K562 (cell line): ENCODE measurements around the gene NUP210. TPM values are rescaled to one million over a fixed set of nuclear protein-coding genes. Genes with fewer than 3 reads are reported as not detected.
A peak's percentile ranks its signal among the peaks of the same experiment; 100 is the strongest.

ENCODE experiments used
- ATAC-seq: fragments of 200-7000 bp; cut with Tn5 transposase; 3 replicates; pipeline ENCODE4 v1.9.1; 2020; ENCODE audit warnings: moderate library complexity
- BruUV-seq: library from RNA; stranded (reverse); fragments of 400-500 nt; replicated peaks from 2 replicates; lab custom pipeline; 2021; lab: Mats Ljungman, UMichigan
- CTCF ChIA-PET: fragments of 300-600 bp; formaldehyde crosslinking; extraction: SDS; loops from one replicate; lab custom pipeline; 2021; ENCODE audit warnings: low intra/inter-chr PET ratio; lab: Yijun Ruan, JAX
- POLR2A ChIA-PET: fragments of 300-600, 350-650 bp; sonication (Branson Sonifier 250); formaldehyde crosslinking; extraction: SDS; loops from one replicate; lab custom pipeline; 2021; ENCODE audit warnings: antibody characterized with exemption, inconsistent platforms; lab: Yijun Ruan, JAX
- DNase-seq, 4 experiments: peaks; one replicate each; pipeline versions ENCODE4 v3.0.0 to v3.0.0-alpha.2; 2011 to 2018; ENCODE audit warnings: low spot score in 3 of 4, mixed read lengths in 3 of 4; ENCODE audit errors: extremely low read depth in 1 of 4
- FAIRE-seq: peaks from 2 replicates; lab custom pipeline; 2011; peaks lifted over from hg19 to GRCh38; lab: Jason Lieb, UNC
- H2AFZ ChIP-seq: 2 replicates; pipeline ENCODE4 v1.6.0; 2011; ENCODE audit warnings: low read depth, low read length, control low read depth, inconsistent platforms
- H3K27ac ChIP-seq: fragments of 200-600 bp; 3 replicates; pipeline ENCODE4 v1.8.0; 2011; ENCODE audit warnings: low read depth, mild to moderate bottlenecking, control low read depth, inconsistent platforms, low read length, moderate library complexity, mixed read lengths; ENCODE audit errors: extremely low read depth
- H3K27me3 ChIP-seq, 2 experiments: fragments of 300-600 bp in 1 of 2; 2 replicates in 1 of 2; 3 replicates in 1 of 2; pipeline versions ENCODE4 v1.6.0 to v1.8.0; 2011; ENCODE audit warnings: inconsistent platforms in 2 of 2, low read length in 2 of 2, mild to moderate bottlenecking in 1 of 2, mixed read lengths in 1 of 2, moderate library complexity in 1 of 2; ENCODE audit not compliant: control insufficient read depth in 2 of 2, insufficient read depth in 2 of 2
- H3K36me3 ChIP-seq: fragments of 300-600 bp; 3 replicates; pipeline ENCODE4 v1.8.0; 2011; ENCODE audit warnings: mild to moderate bottlenecking, low read length, inconsistent platforms; ENCODE audit not compliant: control insufficient read depth, insufficient read depth
- H3K4me1 ChIP-seq, 2 experiments: fragments of 200-600 bp in 1 of 2; replicated peaks in 1 of 2; 2 replicates in 1 of 2; 3 replicates in 1 of 2; pipeline versions ENCODE4 v1.5.1 to v1.8.0; 2011; ENCODE audit warnings: inconsistent platforms in 2 of 2, low read length in 2 of 2, mild to moderate bottlenecking in 1 of 2, mixed read lengths in 1 of 2, moderate library complexity in 1 of 2; ENCODE audit not compliant: control insufficient read depth in 2 of 2, insufficient read depth in 2 of 2
- H3K4me2 ChIP-seq: 2 replicates; pipeline ENCODE4 v1.6.1; 2011; ENCODE audit warnings: low read length, control low read depth, inconsistent platforms, mixed read lengths; ENCODE audit not compliant: insufficient read depth
- H3K4me3 ChIP-seq: fragments of 200-600 bp; sonication (generic), shearing (Covaris generic); 2 replicates; pipeline ENCODE4 v1.5.1; 2016; ENCODE audit warnings: control low read depth, inconsistent platforms
- H3K79me2 ChIP-seq: fragments of 200-600 bp; 3 replicates; pipeline ENCODE4 v1.8.0; 2011; ENCODE audit warnings: low read length, inconsistent platforms; ENCODE audit not compliant: control insufficient read depth, insufficient read depth
- H3K9ac ChIP-seq, 2 experiments: 2 replicates each; pipeline versions ENCODE4 v1.6.0 to v1.6.1; 2011; ENCODE audit warnings: low read depth in 2 of 2, low read length in 2 of 2, control low read depth in 1 of 2, inconsistent platforms in 1 of 2, mild to moderate bottlenecking in 1 of 2, mixed read lengths in 1 of 2; ENCODE audit not compliant: insufficient read depth in 1 of 2
- H3K9me1 ChIP-seq: one replicate; pipeline ENCODE4 v1.6.0; 2011; ENCODE audit warnings: inconsistent platforms, mild to moderate bottlenecking, low read length, moderate library complexity; ENCODE audit not compliant: control insufficient read depth, insufficient read depth
- H3K9me3 ChIP-seq: replicated peaks from 2 replicates; pipeline ENCODE4 v1.5.1; 2011; ENCODE audit warnings: low read depth, low read length, inconsistent platforms; ENCODE audit not compliant: control insufficient read depth, insufficient read depth
- H4K20me1 ChIP-seq: replicated peaks from 2 replicates; pipeline ENCODE4 v1.6.1; 2011; ENCODE audit warnings: low read length, inconsistent platforms, mixed read lengths; ENCODE audit not compliant: control insufficient read depth, insufficient read depth
- ATF7 ChIP-seq: fragments of 450-650 bp; IDR thresholded peaks from 2 replicates; pipeline ENCODE4 v1.7.1; 2014; ENCODE audit warnings: mild to moderate bottlenecking, moderate library complexity
- C11orf30 ChIP-seq: fragments of 450-650 bp; IDR thresholded peaks from 2 replicates; pipeline ENCODE4 v1.6.1; 2016; ENCODE audit warnings: low read depth, mild to moderate bottlenecking
- DPF2 ChIP-seq: fragments of 450-650 bp; IDR thresholded peaks from 2 replicates; pipeline ENCODE4 v1.6.1; 2016
- ETS2 ChIP-seq: IDR thresholded peaks from 2 replicates; pipeline ENCODE4 v1.6.1; 2016; ENCODE audit warnings: borderline replicate concordance, missing genetic modification characterization, mild to moderate bottlenecking, moderate library complexity, missing compliant biosample characterization; ENCODE audit not compliant: poor library complexity, severe bottlenecking
- FOXP4 ChIP-seq: sonication (generic); formaldehyde crosslinking; IDR thresholded peaks from 2 replicates; pipeline ENCODE4 v1.8.0; 2022; ENCODE audit warnings: mild to moderate bottlenecking, missing genetic modification reagents, borderline replicate concordance
- FUS ChIP-seq: fragments of 200-400 bp; formaldehyde crosslinking; optimal IDR thresholded peaks from 2 replicates; pipeline ENCODE3; 2017; ENCODE audit warnings: low read depth, low read length
- GATAD2B ChIP-seq: fragments of 450-650 bp; IDR thresholded peaks from 2 replicates; pipeline ENCODE4 v1.6.1; 2017; ENCODE audit warnings: mild to moderate bottlenecking, borderline replicate concordance
- KHSRP ChIP-seq: fragments of 450-650 bp; IDR thresholded peaks from 2 replicates; pipeline ENCODE4 v1.6.1; 2017
- KLF13 ChIP-seq: fragments of 450-650 bp; IDR thresholded peaks from 2 replicates; pipeline ENCODE4 v1.6.1; 2016; ENCODE audit warnings: missing genetic modification characterization, low read depth, mild to moderate bottlenecking, missing compliant biosample characterization, moderate library complexity, borderline replicate concordance
- MCM2 ChIP-seq: fragments of 450-650 bp; IDR thresholded peaks from 2 replicates; pipeline ENCODE4 v1.6.1; 2017; ENCODE audit warnings: low read depth, mild to moderate bottlenecking
- MEIS2 ChIP-seq: fragments of 450-650 bp; IDR thresholded peaks from 2 replicates; pipeline ENCODE4 v1.6.1; 2014; ENCODE audit warnings: mild to moderate bottlenecking; ENCODE audit not compliant: partially characterized antibody
- NR2C1 ChIP-seq, 2 experiments: fragments of 450-650 bp; IDR thresholded peaks; 2 replicates each; pipeline ENCODE4 v1.6.1; 2017; ENCODE audit warnings: mild to moderate bottlenecking in 2 of 2, antibody characterized with exemption in 1 of 2, inconsistent platforms in 1 of 2, missing compliant biosample characterization in 1 of 2, missing genetic modification characterization in 1 of 2
- NR2C2 ChIP-seq, 2 experiments: fragments of 200-800 bp in 1 of 2; sonication (Bioruptor generic) in 1 of 2; sonication (generic) in 1 of 2; formaldehyde crosslinking in 1 of 2; IDR thresholded peaks; 2 replicates each; pipeline versions ENCODE4 v1.6.1 to v1.8.0; 2016 to 2022; ENCODE audit warnings: mild to moderate bottlenecking in 1 of 2, missing compliant biosample characterization in 1 of 2, missing genetic modification characterization in 1 of 2, missing genetic modification reagents in 1 of 2
- VEZF1 ChIP-seq: fragments of 200-800 bp; sonication (Bioruptor generic); IDR thresholded peaks from 2 replicates; pipeline ENCODE4 v1.6.1; 2017; ENCODE audit warnings: missing genetic modification characterization, missing compliant biosample characterization
- ZNF165 ChIP-seq: fragments of 250-450 bp; sonication (Bioruptor Pico); IDR thresholded peaks from 2 replicates; pipeline ENCODE4 v1.4.0; 2020; ENCODE audit warnings: borderline replicate concordance
- ZNF639 ChIP-seq, 2 experiments: fragments of 200-800 bp in 1 of 2; sonication (Bioruptor generic) in 1 of 2; sonication (generic) in 1 of 2; formaldehyde crosslinking in 1 of 2; IDR thresholded peaks in 1 of 2; conservative IDR thresholded peaks in 1 of 2; 2 replicates each; pipeline versions ENCODE4 v1.5.0 to v1.6.1; 2016 to 2020; ENCODE audit warnings: missing compliant biosample characterization in 1 of 2, missing genetic modification characterization in 1 of 2, missing genetic modification reagents in 1 of 2
- WGBS: fragments of 100-300 bp; shearing (Covaris generic); methylation state at CpG from one replicate; pipeline ENCODE4 v1.1.6; 2016; ENCODE audit warnings: low coverage, mixed read lengths; ENCODE audit not compliant: insufficient coverage; ENCODE audit errors: missing lambda C conversion rate; 5-methylcytosine and 5-hydroxymethylcytosine counted together
- in situ Hi-C: fragments of 300-500 bp; cut with MboI; formaldehyde crosslinking; loops from 4 replicates; pipeline ENCODE4 v1.15.0; 2018; ENCODE audit warnings: inconsistent platforms, mixed read lengths
- intact Hi-C: fragments of 100-400 bp; cut with micrococcal nuclease; formaldehyde crosslinking; loops from 2 replicates; pipeline ENCODE4 v1.14.2; 2022
- polyA plus RNA-seq, 8 experiments: library from polyadenylated mRNA; depleted of rRNA in 4 of 8; stranded (reverse) in 5 of 8; unstranded in 3 of 8; fragments of >200 nt; fragmentation: Nextera tagmentation in 2 of 8; fragmentation: Illumina TruSeq in 1 of 8; extraction: Ambion mirVana in 2 of 8; extraction: Trizol in 1 of 8; gene quantifications; 2 replicates each; pipeline versions ENCODE4 v1.2.1 to v1.2.3, GENCODE V29; 2011 to 2014; ENCODE audit warnings: inconsistent platforms in 1 of 8, missing spikeins in 1 of 8
- total RNA-seq, 7 experiments: library from RNA; depleted of rRNA in 6 of 7; stranded (reverse); fragments of >200 nt in 6 of 7; fragmentation: Illumina TruSeq in 2 of 7; extraction: Trizol in 2 of 7; gene quantifications; 2 replicates each; pipeline versions ENCODE4 v1.2.1 to v1.2.3, GENCODE V29; 2011 to 2021; ENCODE audit warnings: low replicate concordance in 1 of 7

Gene NUP210
- total and polyA plus RNA-seq, 9 of the 15 experiments (the other 6 are each of a cell fraction or from before 2014, with no cell fraction given) = 1.2 to 138 (median 44.0) TPM

GRCh38 chr3:13424141-13424844, 4.2 kb upstream of the NUP210 start:
- WGBS = 33% methylated on average over 3 of the region's 3 CpGs
- Histone ChIP-seq H3K4me1 (peaks cover 21 to 29% of the 10 kb centered on the region in 2 experiments), H2AFZ (0 out of 2 replicates have a peak overlapping the region, but pooled peaks have one; percentile 11), H3K9ac (no peak overlapping the region), H3K27ac (no peak overlapping the region), H3K27me3 (no peaks in the 10 kb centered on the region), H3K9me1 (no peaks in the 10 kb centered on the region), H3K4me2 (no peak overlapping the region), H3K36me3 (no peaks in the 10 kb centered on the region), H3K4me3 (no peak overlapping the region), H3K79me2 (peaks cover 11% of the 10 kb centered on the region), H3K9me3 (no peaks in the 10 kb centered on the region), H4K20me1 (no peaks in the 10 kb centered on the region)
- intact Hi-C loops (no loop called here), in situ Hi-C loops (no loop called here)
- FAIRE-seq (peak; percentile 26), DNase-seq (peak in 1 of 4 experiments; percentile 27), ATAC-seq (no peak)
- no TSS peak for BruUV-seq
- ChIA-PET POLR2A (interaction anchor here (1.3 to 1.4 kb wide), 2 partner anchors 9 to 19 kb away, joined by 3 read pairs; no protein-coding TSS in a partner anchor), CTCF (no interaction called here)
- no peak for TF ChIP-seq KLF13
- no peak for TF ChIP-seq ZNF165 (CRISPR knock-in tag)
- TF ChIP-seq MCM2 = no peak
- TF ChIP-seq NR2C2 (CRISPR knock-in tag; IDR thresholded peaks at IDR 0.05) = no peak
- TF ChIP-seq NR2C2 (tag; IDR thresholded peaks at IDR 0.05) = peak; percentile 63
- peak; percentile 22; the same call in 1 of the 2 replicates for TF ChIP-seq DPF2
- TF ChIP-seq ATF7 = 0 out of 2 replicates have a peak, but pooled peaks have one; percentile 14
- no peak for TF ChIP-seq KHSRP
- no peak for TF ChIP-seq ETS2 (tag)
- peak in 1 of 2 experiments; percentile 37; a peak in 1 of 4 replicates for TF ChIP-seq ZNF639 (CRISPR knock-in tag; conservative IDR thresholded peaks at IDR 0.05 in 1 of 2, IDR thresholded peaks at IDR 0.05 in 1 of 2)
- TF ChIP-seq MEIS2 = peak; percentile 29
- TF ChIP-seq C11orf30 = 0 out of 2 replicates have a peak, but pooled peaks have one; percentile 5
- TF ChIP-seq FOXP4 (CRISPR knock-in tag) = no peak
- TF ChIP-seq FUS = no peak
- 0 out of 2 replicates have a peak, but pooled peaks have one; percentile 34 for TF ChIP-seq GATAD2B
- peak; percentile 74 for TF ChIP-seq VEZF1 (CRISPR knock-in tag)
- peak; percentile 50; the same call in 1 of the 2 replicates for TF ChIP-seq NR2C1 (IDR thresholded peaks at IDR 0.05)
- peak; percentile 61; the same call in 1 of the 2 replicates for TF ChIP-seq NR2C1 (tag; IDR thresholded peaks at IDR 0.05)
